NCI-H128 (cell line): Measurements from ENCODE around the gene RAB40A.
"Not testable (repeated sequence)": the region's sequence is repeated elsewhere in the genome, so short reads cannot be mapped to it uniquely, and the experiment has no call there.

Experiments
- DNase-seq: peaks from one replicate; lab custom pipeline; 2025; ENCODE audit not compliant: unreplicated experiment; lab: John Stamatoyannopoulos, UW

Gene RAB40A

DNA sequence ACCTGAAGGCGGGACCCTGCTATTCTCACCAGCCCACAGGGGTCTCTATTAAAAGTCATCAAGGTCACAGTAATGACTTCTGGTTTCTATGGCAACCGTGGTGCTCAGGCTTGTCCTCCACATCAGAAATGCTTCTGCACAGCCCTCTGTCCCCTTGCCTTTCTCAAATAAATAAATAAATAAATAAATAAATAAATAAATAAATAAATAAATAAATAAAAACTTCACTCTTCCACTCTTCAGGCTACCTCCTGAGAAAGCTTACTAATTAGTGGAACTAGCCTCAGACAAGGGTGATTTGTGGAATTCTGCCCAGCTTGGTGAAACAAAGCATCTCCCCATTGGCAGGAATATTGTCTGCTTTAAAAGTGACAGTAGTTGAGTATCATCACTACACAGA lies 5.5 kb upstream of the RAB40A start:
- DNase-seq: no peak

DNA sequence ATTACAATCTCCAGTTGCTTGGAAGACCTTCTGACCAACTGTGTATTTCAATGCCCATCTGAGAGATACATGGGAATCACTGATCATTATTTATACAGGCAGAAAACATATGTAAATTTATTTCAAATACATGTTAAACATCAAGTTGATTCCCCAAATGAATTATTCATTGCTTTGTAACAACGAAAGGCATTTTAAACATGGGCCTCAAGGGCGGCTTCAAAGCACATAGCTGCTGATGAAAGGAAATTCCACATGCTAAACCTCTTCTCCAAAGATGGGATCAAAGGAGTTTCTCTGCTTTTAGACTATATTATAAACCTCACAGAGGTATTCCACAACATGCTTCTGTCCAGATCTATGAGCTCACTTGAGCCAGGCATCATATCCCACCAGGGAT lies 4.3 kb upstream of the RAB40A start:
- DNase-seq: no peak

DNA sequence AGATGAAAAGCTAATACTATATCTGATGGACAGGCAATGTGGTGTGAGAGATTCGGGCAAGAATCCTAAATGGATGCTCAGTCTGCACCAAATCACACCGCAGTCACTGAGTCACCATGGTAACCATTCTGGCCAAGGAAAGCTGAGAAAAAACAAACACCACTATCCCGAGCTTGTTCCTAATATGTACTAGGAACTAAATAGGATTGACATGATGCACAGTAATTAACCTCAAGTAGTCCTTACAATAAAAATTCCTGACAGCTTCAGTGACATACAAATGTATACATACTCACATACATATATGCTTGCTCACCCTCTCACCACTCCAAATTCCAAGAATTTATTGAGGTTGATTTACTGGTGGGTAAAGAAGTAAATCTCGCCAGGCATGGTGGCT lies 1.1 kb upstream of the RAB40A start:
- no peak for DNase-seq

DNA sequence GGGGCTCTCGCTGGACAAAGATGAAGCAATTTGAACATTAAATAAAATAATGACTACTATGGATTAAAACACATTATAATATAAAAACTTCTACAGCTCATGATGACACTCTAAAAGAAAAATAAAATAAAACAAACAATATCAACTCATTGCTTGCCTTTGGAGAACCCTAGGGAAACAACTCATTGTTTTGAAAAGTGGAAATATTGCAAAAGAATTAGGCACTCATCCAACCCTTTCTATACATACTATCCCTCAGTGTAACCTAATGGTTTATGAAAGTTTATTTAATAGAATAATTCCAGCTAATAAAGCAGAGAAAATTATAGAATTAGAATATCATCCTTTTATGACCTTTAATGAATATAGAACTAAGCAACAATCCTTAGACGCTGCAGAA lies 718 bp downstream of the RAB40A start:
- DNase-seq: no peak

DNA sequence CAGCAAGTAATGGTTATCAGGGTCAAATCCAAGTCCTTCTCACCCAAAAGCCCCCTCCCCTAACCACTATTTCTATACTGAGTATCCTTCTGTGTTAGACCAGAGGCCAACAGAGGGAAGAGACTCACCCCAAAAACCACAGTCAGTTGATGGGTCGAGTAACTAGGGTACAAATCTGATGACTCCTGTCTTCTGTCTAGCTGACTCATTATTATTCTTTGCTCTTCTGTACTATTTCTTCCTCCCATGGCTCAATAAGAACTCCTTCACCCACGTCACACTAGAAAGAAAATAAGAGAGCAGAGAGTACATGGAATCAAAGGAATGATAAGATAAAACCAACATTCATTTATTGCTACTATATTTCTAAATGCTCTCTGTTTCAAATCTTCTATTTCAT lies 2.0 kb downstream of the RAB40A start:
- no peak for DNase-seq

DNA sequence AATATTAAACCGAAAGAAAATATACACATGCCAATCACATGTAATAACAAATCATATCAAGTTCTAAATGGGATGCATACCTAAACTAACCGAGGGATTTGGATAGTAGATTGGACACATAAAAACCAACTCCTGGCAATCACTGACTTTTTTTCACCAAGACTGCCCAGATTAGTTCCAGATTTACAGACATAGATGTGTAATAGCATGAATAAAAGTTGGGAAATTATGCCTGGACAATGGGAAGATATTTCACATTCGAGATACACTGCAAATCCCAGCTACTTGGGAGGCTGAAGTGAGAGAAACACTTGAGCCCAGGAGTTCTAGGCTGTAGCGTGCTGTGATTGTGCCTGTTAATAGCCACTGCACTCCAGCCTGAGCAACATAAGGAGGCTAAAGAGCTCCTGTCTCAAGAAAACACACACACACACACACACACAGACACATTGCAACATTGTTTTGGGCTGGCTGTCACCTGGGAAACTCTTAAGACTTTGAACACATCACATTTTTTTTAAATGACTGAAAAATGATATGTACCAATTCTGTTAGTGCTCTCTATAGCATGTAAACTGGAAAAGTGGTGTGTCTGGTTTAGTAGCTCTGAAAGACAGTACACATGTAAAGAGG lies 5.7 kb downstream of the RAB40A start:
- DNase-seq: no peak

DNA sequence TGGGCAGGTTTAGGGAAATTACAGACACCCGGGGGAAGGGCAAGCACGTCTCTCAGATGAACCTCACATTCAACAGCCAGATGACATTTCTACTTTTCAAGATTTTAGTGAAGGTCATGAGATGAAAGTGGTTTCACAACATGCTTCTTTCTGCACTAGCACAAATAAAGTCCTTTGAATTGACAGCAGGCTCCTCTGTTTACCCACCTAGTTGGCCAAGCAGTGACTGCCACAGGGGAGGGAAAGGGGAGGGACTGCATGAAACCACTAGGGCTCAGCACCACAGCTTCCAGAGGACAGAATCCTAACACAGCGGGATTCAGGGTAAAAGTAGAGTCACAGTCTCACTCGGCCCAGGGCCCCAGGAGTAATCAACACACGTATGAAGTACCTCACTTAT lies 6.2 kb downstream of the RAB40A start:
- DNase-seq: no peak

DNA sequence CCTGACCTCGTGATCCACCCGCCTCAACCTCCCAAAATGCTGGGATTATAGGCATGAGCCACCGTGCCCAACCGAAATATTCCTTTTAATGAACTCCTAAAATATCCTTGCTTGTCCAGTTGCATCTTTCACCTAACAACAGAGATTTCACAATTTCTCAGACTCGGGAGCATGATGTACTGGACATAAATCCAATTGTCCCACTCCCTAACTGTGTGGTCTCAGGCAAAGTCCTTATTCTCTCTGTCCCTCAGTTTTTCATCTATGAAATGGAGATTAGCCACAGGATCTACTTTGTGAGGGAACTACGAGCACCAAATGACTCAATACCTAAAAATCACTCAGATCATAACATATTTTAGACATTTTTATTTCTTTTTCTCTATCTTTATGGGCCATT lies 9.3 kb downstream of the RAB40A start:
- no peak for DNase-seq

DNA sequence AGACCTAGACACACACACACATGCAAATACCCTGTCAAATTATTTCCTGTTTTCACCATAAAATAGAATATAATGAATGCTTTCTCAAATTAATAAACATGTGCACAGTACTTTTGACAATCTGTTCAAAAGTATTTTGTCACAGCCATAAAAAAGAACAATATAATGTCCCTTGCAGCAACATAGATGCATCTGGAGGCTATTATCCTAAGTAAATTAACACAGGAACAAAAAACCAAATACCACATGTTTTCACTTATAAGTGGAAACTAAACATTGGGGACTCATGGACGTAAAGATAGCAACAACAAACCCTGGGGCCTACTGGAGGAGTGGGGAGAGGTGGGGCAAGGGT lies 15.5 kb downstream of the RAB40A start:
- no peak for DNase-seq

DNA sequence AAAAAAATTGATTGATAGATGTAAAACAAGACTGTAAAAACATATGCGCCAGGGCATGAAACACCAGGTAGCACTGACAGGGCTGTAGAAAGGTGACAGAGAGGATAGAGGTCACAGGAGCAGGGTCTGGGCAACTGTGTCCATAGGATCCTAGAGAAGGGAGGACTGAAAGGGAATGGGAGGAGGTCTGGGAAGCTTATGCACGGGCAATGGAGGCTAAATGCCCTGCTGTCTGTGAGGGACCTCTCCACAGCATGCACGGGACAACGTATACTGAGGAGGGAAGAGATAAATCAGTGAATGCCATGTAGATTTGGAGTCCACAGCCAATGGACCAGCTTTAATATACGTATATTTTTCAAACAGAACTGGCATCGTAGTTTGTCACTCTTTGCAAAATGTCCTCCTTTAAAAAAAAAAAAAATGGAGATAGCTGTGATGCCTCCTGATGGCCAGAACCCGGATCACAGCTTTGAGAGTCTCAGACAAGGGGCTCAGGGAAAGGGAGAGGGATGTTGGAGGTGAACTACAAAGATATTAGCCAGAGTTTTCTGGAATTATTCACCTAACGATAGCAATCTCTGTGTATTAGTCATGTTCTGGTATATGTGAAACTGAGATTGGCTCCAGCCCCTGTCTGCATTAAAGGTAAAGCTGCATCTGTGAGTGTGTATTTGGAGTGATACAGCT lies 16.0 kb downstream of the RAB40A start:
- no peak for DNase-seq

DNA sequence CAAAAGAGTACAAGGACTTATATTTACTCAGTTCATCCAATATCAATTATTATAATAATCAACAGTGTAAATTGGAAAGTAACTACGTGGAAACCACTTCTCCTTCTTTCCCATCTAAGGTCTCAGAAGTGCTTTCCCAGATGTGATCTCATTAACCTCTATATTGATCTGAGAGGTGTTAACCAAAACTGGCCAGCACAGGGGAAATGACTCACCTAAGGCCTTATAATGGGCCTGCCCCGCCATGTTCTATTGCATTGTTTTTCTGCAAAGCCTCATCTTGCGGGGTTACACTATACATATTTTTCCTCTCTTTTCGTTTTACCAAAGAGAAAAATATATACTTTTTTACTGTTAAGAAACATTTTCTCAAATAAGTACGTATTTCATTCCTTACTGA lies 20.5 kb downstream of the RAB40A start:
- no peak for DNase-seq

DNA sequence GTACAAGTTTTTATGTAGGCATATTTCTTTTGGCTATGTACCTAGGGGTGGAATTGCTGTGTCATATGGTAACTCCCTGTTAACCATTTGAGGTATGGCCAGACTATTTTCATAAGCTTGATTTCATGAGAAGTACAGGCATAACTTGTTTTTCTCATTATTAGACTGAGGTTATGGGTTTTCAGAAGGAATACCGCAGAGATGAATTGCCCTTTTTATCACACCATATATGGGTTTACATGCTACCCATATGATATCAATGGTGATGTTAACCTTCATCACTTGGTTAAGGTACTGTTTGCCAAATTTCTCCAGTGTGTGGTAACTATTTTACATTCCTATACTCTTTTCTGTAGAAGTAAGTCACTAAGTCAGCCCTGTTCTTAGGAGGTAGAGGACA lies 23.5 kb downstream of the RAB40A start:
- DNase-seq: no peak

DNA sequence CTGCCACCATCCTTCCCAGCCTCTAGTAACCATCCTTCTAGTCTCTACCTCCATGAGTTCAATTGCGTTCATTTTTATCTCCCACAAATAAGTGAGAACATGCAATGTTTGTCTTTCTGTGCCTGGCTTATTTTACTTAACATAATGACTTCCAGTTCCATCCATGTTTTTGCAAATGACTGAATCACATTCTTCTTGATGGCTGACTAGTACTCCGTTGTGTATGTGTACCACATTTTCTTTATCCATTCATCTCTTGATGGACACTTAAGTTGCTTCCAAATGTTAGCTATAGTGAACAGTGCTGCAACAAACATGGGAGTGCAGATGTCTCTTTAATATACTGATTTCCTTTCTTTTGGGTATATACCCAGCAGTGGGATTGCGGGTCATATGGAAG lies 25.7 kb downstream of the RAB40A start:
- not testable (repeated sequence) for DNase-seq

DNA sequence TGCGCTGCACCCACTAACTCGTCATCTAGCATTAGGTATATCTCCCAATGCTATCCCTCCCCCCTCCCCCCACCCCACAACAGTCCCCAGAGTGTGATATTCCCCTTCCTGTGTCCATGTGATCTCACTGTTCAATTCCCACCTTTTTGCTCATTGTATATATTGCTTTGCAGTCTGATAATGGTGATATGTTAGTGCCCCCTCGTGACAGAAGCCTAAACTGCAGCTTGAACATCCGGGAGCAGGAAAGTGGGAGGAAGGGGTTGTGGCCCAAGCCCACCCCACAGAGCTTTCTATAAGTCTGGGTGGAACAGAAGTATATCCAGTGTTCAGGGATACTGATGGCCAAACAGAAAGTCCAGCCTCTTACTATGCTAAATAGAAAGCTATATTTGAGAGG lies 29.6 kb downstream of the RAB40A start:
- DNase-seq: not testable (repeated sequence)

DNA sequence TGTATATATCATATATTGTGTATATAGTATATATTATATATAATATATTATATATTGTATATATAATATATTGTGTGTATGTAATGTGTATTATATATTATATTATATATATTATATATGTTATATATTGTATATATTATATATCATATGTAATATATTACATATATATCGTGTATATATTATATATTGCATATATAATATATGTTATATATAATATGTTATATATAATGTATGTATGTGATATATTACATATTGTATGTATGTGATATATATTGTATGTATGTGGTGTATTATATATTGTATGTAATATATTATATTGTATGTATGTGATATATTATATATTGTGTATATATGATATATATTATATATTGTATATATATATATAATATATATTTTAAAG lies 30.5 kb downstream of the RAB40A start:
- no peak for DNase-seq

DNA sequence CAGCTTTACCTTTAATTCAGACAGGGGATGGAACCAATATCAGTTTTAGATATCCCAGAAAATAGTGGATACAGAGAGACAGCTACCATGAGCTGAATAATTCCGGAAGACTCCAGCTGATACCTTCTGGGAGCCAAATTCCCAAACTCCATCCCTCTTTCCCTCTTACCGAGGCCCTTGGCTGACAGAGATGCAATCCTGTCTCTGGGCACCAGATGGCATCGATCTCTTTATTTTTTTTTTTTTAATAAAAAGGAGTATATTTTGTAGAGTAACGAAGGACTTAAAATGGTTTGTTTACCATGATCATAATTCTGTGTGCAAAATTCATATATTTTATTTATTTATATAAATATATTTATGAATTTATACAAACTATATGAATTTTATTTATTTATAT lies 31.0 kb downstream of the RAB40A start:
- DNase-seq: no peak

DNA sequence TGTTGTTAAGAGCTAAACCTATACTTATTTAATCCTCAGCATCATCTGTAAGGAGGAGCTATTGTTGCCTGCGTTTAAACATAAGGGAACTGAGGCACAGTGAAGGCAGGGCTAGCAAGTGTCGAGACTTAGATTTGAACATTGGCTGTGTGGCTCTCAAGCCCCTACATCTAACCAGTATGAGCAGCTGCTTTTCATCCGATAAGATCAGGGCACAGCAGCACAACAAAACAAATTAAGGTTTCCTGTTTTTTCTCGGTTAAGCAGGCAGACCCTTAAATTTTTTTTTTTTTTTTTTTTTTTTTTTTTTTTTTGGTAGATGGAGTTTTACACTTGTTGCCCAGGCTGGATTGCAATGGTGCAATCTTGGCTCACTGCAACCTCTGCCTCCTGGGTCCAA lies 35.6 kb downstream of the RAB40A start:
- DNase-seq: no peak

DNA sequence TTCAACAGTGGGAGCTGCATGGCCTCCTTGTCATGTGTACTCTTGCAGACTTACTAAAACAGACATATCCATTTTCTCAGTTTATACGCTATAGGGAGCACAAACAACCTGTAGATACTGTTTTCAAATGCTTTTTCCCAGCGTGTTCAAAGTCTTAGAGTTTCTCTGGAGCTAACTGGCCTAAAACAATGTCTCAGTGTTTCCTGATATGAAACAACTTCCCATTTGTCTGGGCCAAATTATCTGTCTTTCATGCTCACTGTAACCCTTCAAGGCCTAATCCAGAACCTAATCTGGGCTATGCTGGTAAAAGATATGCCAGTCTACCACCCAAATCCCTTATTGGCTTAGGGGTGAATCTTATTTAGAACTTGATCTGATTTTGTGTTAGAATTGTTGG lies 38.8 kb downstream of the RAB40A start:
- DNase-seq: no peak

DNA sequence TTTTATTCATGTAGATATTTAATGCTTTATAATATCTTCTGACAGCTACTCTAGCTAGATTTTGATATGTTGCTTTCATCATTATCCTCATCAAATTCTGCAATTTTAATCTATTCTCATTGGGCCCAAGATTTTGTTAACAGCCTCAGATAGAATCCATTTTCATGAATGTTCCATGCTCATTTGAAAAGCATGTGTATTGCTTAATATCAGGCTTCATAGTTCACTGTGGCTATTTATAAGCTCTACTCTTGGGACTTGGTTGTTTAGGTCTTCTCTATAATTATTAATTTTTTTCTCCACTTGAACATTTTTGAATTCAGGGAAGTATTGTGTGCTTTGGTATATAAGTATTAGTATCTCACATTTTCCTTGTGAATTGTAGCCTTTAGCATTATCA lies 41.8 kb downstream of the RAB40A start:
- no peak for DNase-seq

DNA sequence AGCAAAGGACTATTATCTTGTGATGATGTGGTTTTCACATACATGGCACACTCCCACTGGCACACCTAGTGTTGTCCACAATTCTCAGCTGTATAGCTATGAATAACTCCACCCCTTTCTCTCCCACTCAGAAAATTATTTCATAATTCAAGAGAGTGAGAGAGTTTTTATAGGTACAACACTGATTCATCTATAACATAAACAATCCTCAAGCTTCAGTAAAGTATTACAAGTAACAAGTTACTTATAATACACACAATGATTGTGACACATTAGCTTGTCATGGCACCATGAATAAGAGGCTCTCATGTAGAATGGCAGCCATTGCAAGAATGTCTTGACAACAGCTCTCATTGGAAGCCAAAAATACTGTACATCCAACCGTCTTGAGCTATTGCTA lies 43.9 kb downstream of the RAB40A start:
- DNase-seq: no peak

DNA sequence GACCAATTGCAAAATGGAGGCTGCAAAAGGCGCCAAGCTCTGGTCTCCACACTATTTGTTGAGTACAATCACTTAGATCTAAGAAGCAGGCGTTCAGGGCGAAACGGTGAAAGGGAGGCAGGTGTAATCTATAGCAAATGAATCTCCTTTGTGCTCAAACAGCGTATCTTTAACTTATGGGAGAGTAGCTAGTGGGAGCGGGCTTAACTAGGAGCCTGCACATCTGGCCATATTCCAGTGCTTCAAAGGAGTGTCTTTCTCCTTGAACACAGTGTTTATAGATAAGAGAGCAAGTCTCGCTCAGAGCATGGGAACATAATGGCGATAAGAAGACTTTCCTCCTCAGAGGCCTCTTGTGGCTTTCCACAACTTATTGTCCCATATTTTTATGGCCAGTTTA lies 49.3 kb downstream of the RAB40A start:
- DNase-seq: not testable (repeated sequence)

DNA sequence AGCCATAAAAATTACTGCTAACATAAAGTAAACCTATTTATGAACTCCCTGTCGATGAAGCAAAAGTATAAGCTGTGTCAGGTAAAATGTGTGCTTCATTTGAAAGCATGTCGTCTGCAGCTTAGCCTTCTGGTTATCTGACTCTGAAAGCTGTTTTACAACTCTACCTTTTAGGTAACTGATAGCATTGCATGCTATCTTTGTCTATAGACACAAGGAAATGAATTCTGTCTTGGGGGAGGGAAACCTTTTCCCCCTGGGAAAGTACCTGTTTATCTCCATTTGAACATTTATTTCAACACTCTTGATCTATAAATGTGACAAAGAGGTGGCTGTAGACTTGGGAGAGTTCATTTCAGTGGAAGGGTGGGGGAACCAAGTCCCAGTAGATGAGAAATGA lies 51.4 kb downstream of the RAB40A start:
- no peak for DNase-seq

DNA sequence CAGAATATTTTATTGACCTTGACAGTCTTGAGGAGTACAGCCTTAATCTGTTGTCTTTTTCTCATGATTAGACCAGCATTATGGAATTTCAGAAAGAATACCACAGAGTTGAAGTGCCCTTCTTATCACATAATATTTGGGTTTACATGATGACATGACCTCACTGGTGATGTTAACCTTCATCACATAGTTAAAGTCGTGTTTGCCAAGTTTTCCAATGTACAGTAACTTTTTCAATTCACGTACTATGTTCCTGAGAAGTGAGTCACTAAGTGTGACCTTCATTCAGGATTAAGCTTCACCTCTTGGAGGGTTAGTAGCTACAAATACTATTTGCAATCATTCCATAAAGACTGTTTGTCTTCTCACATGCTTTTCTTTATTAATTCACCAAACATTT lies 52.1 kb downstream of the RAB40A start:
- DNase-seq: no peak
